Erythroblast (primary cell): ENCODE results near the gene STIM1.

Source experiments
- GATA1 ChIP-seq: IDR thresholded peaks from 2 replicates; pipeline ENCODE4 v1.6.1; 2011; ENCODE audit warnings: low read depth, mild to moderate bottlenecking, control low read depth, low read length, moderate library complexity
- POLR2A ChIP-seq: IDR thresholded peaks from 2 replicates; pipeline ENCODE4 v1.6.1; 2011; ENCODE audit warnings: mild to moderate bottlenecking, low read length

DNA sequence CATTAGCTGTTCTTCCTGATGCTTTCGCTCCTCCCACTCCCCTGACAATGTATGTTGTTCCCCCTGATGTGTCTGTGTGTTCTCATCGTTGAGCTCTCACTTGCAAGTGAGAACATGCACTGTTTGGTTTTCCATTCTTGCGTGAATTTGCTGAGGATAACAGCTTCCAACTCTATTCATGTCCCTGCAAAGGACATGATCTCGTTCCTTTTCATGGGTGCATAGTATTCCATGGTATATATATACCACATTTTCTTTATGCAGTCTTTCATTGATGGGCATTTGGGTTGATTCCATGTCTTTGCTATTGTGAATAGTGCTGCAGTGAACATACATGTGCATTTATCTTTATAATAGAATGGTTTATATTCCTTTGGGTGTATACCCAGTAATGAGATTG is 180.5 kb downstream of the STIM1 start:
- TF ChIP-seq POLR2A (no peak), GATA1 (no peak)
